Airway epithelial cell (primary cell): ENCODE measurements around the gene NRIP1. TPM values are rescaled to one million over a fixed set of nuclear protein-coding genes. Genes with fewer than 3 reads are reported as not detected.

Experiments
- total RNA-seq: library from RNA; depleted of rRNA; stranded (reverse); fragments of >200 nt; gene quantifications from 2 replicates; pipeline ENCODE4 v1.2.3, GENCODE V29; 2015

Gene NRIP1, protein sequence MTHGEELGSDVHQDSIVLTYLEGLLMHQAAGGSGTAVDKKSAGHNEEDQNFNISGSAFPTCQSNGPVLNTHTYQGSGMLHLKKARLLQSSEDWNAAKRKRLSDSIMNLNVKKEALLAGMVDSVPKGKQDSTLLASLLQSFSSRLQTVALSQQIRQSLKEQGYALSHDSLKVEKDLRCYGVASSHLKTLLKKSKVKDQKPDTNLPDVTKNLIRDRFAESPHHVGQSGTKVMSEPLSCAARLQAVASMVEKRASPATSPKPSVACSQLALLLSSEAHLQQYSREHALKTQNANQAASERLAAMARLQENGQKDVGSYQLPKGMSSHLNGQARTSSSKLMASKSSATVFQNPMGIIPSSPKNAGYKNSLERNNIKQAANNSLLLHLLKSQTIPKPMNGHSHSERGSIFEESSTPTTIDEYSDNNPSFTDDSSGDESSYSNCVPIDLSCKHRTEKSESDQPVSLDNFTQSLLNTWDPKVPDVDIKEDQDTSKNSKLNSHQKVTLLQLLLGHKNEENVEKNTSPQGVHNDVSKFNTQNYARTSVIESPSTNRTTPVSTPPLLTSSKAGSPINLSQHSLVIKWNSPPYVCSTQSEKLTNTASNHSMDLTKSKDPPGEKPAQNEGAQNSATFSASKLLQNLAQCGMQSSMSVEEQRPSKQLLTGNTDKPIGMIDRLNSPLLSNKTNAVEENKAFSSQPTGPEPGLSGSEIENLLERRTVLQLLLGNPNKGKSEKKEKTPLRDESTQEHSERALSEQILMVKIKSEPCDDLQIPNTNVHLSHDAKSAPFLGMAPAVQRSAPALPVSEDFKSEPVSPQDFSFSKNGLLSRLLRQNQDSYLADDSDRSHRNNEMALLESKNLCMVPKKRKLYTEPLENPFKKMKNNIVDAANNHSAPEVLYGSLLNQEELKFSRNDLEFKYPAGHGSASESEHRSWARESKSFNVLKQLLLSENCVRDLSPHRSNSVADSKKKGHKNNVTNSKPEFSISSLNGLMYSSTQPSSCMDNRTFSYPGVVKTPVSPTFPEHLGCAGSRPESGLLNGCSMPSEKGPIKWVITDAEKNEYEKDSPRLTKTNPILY (N-terminal part only)
- total RNA-seq: 14.8 and 25.4 TPM in 2 replicates

DNA sequence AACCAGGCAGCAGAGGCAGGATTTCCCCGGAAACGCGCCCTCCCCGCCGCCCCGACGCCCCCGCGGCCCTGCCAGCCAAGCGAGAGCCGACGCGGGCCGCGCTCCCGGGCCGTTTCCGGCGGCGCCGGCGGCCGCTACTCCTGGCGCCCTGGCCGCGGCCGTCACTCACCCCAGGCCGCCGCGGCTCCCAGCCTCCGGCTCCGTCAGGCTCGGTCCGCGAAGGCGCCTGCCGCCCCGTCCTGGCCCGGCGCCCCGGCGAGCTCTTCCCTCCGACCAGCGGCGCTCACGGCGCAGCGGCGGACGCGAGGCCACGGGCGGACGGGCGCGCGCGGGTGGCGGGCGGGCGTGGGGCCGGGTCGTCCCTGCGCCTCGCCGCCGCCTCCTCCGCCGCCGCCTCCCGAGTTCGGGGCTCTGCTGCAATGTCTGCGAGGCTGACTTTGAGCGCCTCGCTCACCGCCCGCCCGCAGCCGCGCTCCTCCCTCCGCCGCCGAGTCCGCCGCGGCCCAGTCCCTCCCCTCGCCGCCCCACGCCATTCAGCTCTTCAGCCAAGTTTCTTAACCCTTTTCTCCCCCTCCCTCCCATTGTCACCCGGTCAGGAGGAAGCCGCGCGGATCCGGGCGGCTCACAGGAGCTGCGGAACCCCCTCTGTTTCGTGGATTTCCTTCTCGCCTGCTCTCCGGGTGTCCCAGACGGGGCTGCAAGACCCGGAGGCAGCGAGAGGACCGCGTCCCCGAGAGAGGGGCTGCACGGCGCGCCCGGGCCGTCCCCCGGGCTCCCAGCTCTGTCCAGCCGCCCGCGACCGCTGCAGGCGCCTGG lies at the start of gene NRIP1:
NRIP1 (minus strand) TSS at position 425 of the 816 bp plus-strand sequence. CDS start 96,808 bp downstream, outside the sequence.

